Measurements from ENCODE around the gene DCDC1.
"Not testable (repeated sequence)": the region's sequence is repeated elsewhere in the genome, so short reads cannot be mapped to it uniquely, and the experiment has no call there.

DNA sequence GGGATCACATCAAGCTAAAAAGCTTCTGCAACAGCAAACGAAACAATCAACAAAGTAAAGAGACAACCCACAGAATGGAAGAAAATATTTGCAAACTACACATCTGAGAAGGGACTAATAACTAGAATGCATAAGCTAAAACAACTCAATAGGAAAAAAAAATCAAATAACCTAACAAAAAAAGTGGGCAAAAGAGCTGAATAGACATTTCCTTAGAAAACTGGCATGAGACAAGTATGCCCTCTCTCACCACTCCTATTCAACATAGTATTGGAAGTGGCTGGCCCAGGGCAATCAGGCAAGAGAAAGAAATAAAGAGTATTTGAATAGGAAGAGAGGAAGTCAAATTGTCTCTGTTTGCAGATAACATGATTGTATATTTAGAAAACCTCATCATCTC lies 421.8 kb downstream of the DCDC1 start:
- not testable (repeated sequence) for TF ChIP-seq POLR2AphosphoS5 (IDR thresholded peaks at IDR 0.05; ENCODE audit: borderline replicate concordance, low read depth, low read length); EZH2 (IDR thresholded peaks at IDR 0.05); FOXP2 (optimal IDR thresholded peaks at IDR 0.05; ENCODE audit: control extremely low read depth, extremely low read length, insufficient read depth)

All from SK-N-MC (cell line).